HFFc6 (cell line): ENCODE data around the gene VPS26B. TPM values are rescaled to one million over a fixed set of nuclear protein-coding genes. Genes with fewer than 3 reads are reported as not detected.

ENCODE experiments used
- DNase-seq: peaks from one replicate; pipeline ENCODE4 v3.0.0-alpha.2; 2018
- H3K27ac Mint-ChIP-seq: 2 replicates; pipeline ENCODE4 v1.8.0; 2020; ENCODE audit warnings: mild to moderate bottlenecking, mixed read lengths
- H3K27me3 Mint-ChIP-seq: 2 replicates; pipeline ENCODE4 v1.8.0; 2021; ENCODE audit warnings: mild to moderate bottlenecking, moderate library complexity, mixed read lengths; ENCODE audit not compliant: insufficient read depth
- H3K36me3 Mint-ChIP-seq: 2 replicates; pipeline ENCODE4 v1.8.0; 2021; ENCODE audit warnings: low read depth, mixed read lengths
- H3K4me1 Mint-ChIP-seq: 2 replicates; pipeline ENCODE4 v1.8.0; 2020; ENCODE audit warnings: low read depth, mixed read lengths
- H3K4me3 Mint-ChIP-seq: 2 replicates; pipeline ENCODE4 v1.8.0; 2020; ENCODE audit warnings: mild to moderate bottlenecking, moderate library complexity, mixed read lengths
- H3K9me3 Mint-ChIP-seq: 2 replicates; pipeline ENCODE4 v1.8.0; 2020; ENCODE audit warnings: mild to moderate bottlenecking, mixed read lengths
- total RNA-seq, 6 experiments: library from RNA; stranded (reverse); fragmentation: NEBNext Ultra II Directional; extraction: Animal tissue kit (Norgen Biotek cat#: 25700); gene quantifications; 2 replicates in 1 of 6; 3 replicates in 5 of 6; pipeline ENCODE4 v1.2.3, GENCODE V29; 2021
- TF ChIP-seq, protein P1 (sequence below): fragments of 200-600 bp; sonication (generic); IDR thresholded peaks from 2 replicates; pipeline ENCODE4 v1.5.0; 2021; ENCODE audit warnings: antibody characterized with exemption, mild to moderate bottlenecking

The VPS26B gene
- total RNA-seq, 6 experiments from 2014 or later: 36.5 to 45.0 (median 39.1) TPM

DNA sequence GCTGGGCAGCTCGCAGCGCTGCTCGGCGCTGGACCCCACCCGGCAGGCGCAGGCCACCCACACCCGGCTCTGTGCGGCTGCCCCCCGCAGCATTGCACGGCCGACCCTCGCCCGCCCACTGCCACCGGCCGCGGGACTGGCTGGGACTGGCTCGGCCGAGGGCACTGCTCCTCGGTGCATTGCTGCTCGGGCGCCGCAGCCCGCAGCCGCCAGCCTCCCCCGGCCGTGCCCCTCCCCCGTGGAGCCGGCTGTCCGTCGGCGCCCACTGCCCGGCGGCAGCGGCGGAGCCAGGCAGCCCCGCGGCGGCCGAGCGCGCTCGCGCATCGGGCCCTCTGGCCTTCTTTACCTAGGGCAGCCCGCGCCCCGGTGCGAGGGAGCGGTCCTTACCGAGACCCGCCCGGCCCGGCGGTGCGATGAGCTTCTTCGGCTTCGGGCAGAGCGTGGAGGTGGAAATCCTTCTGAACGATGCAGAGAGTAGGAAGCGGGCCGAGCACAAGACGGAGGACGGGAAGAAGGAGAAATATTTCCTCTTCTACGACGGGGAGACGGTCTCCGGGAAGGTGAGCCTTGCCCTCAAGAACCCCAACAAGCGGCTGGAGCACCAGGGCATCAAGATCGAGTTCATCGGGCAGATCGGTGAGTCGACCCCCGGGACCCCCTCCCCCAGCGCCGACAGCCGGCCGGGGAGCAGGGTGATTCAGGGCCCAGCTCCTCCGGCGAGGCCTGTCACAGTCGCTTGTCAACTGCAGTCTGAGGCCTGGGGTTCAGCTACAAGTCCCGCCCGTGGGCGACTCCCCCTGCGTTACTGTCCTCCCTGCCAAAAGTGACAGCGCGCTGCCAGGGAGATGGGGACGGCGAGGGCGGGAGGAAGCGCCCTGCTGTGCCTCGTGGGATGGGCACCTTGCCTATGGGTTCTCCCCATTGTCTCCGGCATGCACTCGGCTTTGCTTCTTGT is 516 bp downstream of the VPS26B start:
- Mint-ChIP-seq H3K27ac (peak overlapping the region; percentile 83), H3K4me1 (peaks cover 65% of the 10 kb centered on the region), H3K27me3 (no peaks in the 10 kb centered on the region), H3K36me3 (peaks cover 18% of the 10 kb centered on the region; the same call in 1 of the 2 replicates), H3K4me3 (peak overlapping the region; percentile 99), H3K9me3 (no peaks in the 10 kb centered on the region)
- peak; percentile 18 for DNase-seq
- TF ChIP-seq, protein P1, sequence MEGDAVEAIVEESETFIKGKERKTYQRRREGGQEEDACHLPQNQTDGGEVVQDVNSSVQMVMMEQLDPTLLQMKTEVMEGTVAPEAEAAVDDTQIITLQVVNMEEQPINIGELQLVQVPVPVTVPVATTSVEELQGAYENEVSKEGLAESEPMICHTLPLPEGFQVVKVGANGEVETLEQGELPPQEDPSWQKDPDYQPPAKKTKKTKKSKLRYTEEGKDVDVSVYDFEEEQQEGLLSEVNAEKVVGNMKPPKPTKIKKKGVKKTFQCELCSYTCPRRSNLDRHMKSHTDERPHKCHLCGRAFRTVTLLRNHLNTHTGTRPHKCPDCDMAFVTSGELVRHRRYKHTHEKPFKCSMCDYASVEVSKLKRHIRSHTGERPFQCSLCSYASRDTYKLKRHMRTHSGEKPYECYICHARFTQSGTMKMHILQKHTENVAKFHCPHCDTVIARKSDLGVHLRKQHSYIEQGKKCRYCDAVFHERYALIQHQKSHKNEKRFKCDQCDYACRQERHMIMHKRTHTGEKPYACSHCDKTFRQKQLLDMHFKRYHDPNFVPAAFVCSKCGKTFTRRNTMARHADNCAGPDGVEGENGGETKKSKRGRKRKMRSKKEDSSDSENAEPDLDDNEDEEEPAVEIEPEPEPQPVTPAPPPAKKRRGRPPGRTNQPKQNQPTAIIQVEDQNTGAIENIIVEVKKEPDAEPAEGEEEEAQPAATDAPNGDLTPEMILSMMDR: no peak

DNA sequence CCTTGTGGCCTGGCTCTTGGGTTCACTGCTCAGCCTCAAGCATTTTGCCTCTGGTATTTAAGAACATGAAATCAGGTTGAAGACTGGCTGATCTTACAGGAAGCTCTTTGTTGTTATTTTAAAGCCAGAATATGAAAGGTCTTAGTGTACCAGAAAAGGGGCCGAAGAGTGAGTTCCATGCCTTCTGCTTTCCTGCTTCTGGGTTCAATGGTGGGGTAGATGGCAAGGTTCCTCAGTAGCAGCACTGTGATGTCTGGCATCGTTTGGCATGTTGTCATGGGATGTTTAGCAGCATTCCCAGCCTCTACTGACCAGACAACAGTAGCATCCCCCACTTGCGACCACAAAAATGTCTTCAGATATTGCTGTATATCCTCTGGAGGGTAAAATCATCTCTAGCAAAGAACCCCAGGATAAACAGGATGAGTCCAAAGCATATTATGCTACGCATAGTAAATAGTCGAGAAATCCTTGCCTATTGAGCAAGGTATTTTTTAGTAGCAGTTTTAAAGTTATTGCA is 2.4 kb downstream of the VPS26B start:
- no peak overlapping the region for H3K27ac Mint-ChIP-seq
- no peak for DNase-seq
- peak overlapping the region; percentile 99 for H3K4me3 Mint-ChIP-seq
- peaks cover 14% of the 10 kb centered on the region; the same call in 1 of the 2 replicates for H3K36me3 Mint-ChIP-seq
- TF ChIP-seq, protein P1: no peak
- H3K4me1 Mint-ChIP-seq: peaks cover 69% of the 10 kb centered on the region
- no peaks in the 10 kb centered on the region for H3K9me3 Mint-ChIP-seq
- no peaks in the 10 kb centered on the region for H3K27me3 Mint-ChIP-seq

GRCh38 chr11:134228625-134229024 is 4.2 kb downstream of the VPS26B start:
- Mint-ChIP-seq H3K27me3 (no peaks in the 10 kb centered on the region), H3K4me3 (peak overlapping the region; percentile 52; the same call in 1 of the 2 replicates), H3K27ac (peak overlapping the region; percentile 81; the same call in 1 of the 2 replicates), H3K4me1 (peaks cover 59% of the 10 kb centered on the region), H3K36me3 (peaks cover 10% of the 10 kb centered on the region; the same call in 1 of the 2 replicates), H3K9me3 (no peaks in the 10 kb centered on the region)
- TF ChIP-seq, protein P1: no peak
- peak; percentile 67 for DNase-seq

DNA sequence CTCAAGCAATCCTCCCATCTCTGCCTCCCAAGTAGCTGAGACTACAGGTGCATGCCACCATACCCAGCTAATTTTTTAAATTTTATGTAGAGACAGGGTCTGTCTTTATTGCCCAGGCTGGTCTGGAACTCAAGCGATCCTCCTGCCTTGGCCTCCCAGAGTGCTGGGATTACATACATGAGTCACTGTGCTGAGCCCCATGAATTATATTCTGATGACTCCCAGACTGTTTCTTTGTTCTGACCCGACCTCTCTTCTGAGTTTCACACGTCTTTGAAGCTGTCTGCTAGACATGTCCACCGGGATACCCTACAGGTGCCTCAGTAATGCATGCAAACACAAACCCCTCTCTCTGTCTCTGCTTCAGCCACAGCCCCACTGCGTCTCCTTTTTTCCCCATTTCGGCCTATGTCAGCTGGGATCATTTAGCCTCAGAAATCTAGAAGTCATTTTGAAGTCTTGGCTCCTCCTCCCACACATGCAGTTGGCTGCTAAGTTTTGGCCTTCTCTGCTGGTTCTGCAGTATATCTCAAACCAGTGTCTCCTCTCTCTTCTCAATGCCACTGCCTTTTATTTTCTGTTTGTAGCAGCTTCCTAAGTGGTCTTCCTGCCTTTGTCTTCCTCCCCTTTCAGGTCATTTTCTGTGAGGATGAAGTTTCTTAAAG is 4.8 kb downstream of the VPS26B start:
- Mint-ChIP-seq H3K9me3 (no peaks in the 10 kb centered on the region), H3K4me1 (peaks cover 59% of the 10 kb centered on the region), H3K27me3 (no peaks in the 10 kb centered on the region), H3K27ac (peak overlapping the region; percentile 81), H3K36me3 (peaks cover 10% of the 10 kb centered on the region; the same call in 1 of the 2 replicates), H3K4me3 (peak overlapping the region; percentile 52; the same call in 1 of the 2 replicates)
- TF ChIP-seq, protein P1: no peak
- DNase-seq: peak; percentile 30

DNA sequence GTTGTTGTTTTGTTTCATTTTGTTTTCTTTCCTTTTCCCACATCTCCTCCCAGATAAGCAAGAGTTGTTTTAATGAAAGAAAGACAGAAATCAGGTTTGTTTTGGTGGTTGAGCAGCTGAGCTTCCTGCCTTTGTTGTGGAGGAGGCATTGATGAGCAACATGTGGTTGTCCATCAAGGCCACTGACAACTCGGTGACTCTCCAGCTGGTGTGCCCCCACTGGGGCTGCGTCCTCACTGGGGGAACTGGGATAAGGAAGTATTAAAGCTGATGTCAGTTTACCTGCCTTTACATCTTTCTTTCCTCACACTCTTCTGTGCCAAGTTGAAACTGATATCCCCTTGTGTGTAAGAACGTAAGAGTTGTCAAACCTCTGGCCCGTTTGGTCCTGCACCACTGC is 5.9 kb downstream of the VPS26B start:
- no peak for DNase-seq
- Mint-ChIP-seq H3K4me3 (no peak overlapping the region), H3K4me1 (peaks cover 59% of the 10 kb centered on the region), H3K27me3 (no peaks in the 10 kb centered on the region), H3K9me3 (no peaks in the 10 kb centered on the region), H3K36me3 (peaks cover 14% of the 10 kb centered on the region), H3K27ac (no peak overlapping the region)
- TF ChIP-seq, protein P1: no peak
